GM21723 (cell line): Measurements from ENCODE around the gene FSTL1.
A peak's percentile ranks its signal among the peaks of the same experiment; 100 is the strongest.
"Not testable (repeated sequence)": the region's sequence is repeated elsewhere in the genome, so short reads cannot be mapped to it uniquely, and the experiment has no call there.

ENCODE experiments used
- ATAC-seq: cut with Tn5 transposase; IDR thresholded peaks from one replicate; pipeline ENCODE4 v1.9.1; 2021; ENCODE audit warnings: mild to moderate bottlenecking, moderate library complexity; ENCODE audit not compliant: unreplicated experiment

Gene FSTL1

GRCh38 chr3:120418866-120419490, 31.8 kb downstream of the FSTL1 start:
- ATAC-seq, result peak; percentile 59

- no peak for ATAC-seq
Measured at GRCh38 chr3:120418446-120418845, 32.3 kb downstream of the FSTL1 start.

- peak; percentile 99 for ATAC-seq
Measured at GRCh38 chr3:120417272-120417911, 33.4 kb downstream of the FSTL1 start.

GRCh38 chr3:120416868-120417267, 33.9 kb downstream of the FSTL1 start:
- ATAC-seq, result peak; percentile 41

- ATAC-seq, result no peak
Measured at GRCh38 chr3:120415756-120416155, 35.0 kb downstream of the FSTL1 start.

GRCh38 chr3:120410541-120410940, 40.3 kb downstream of the FSTL1 start:
- ATAC-seq, result no peak

- ATAC-seq, result no peak
Measured at GRCh38 chr3:120410116-120410515, 40.7 kb downstream of the FSTL1 start.

GRCh38 chr3:120407508-120408287, 43.1 kb downstream of the FSTL1 start:
- no peak for ATAC-seq

GRCh38 chr3:120404876-120405275, 45.9 kb downstream of the FSTL1 start:
- no peak for ATAC-seq

GRCh38 chr3:120402257-120402656, 48.5 kb downstream of the FSTL1 start:
- ATAC-seq, result no peak

- ATAC-seq, result peak; percentile 80
Measured at GRCh38 chr3:120399372-120399771, 51.4 kb downstream of the FSTL1 start.

- ATAC-seq, result no peak
Measured at GRCh38 chr3:120396469-120396868, 54.3 kb downstream of the FSTL1 start.

- ATAC-seq, result no peak
Measured at GRCh38 chr3:120394347-120394746, 56.4 kb downstream of the FSTL1 start.

- ATAC-seq, result no peak
Measured at GRCh38 chr3:120393761-120394160, 57.0 kb downstream of the FSTL1 start.

GRCh38 chr3:120393243-120393642, 57.5 kb downstream of the FSTL1 start:
- ATAC-seq, result no peak

GRCh38 chr3:120382941-120383447, 67.8 kb downstream of the FSTL1 start:
- ATAC-seq, result no peak

GRCh38 chr3:120381503-120381902, 69.3 kb downstream of the FSTL1 start:
- ATAC-seq, result no peak

- ATAC-seq, result not testable (repeated sequence)
Measured at GRCh38 chr3:120377948-120378347, 72.8 kb downstream of the FSTL1 start.

- ATAC-seq, result no peak
Measured at GRCh38 chr3:120370463-120370862, 80.3 kb downstream of the FSTL1 start.

- no peak for ATAC-seq
Measured at GRCh38 chr3:120369037-120369467, 81.7 kb downstream of the FSTL1 start.

- ATAC-seq, result no peak
Measured at GRCh38 chr3:120368172-120368571, 82.6 kb downstream of the FSTL1 start.

- ATAC-seq, result no peak
Measured at GRCh38 chr3:120364821-120365220, 86.0 kb downstream of the FSTL1 start.
